Panc1 (cell line): ENCODE data around the gene AURKB.

Experiments used
- CTCF ChIP-seq: fragments of 450-650 bp; IDR thresholded peaks from 2 replicates; pipeline ENCODE4 v1.5.1; 2017; ENCODE audit warnings: mild to moderate bottlenecking
- POLR2AphosphoS5 ChIP-seq: IDR thresholded peaks from 2 replicates; pipeline ENCODE4 v1.6.1; 2012; ENCODE audit warnings: mild to moderate bottlenecking, low read depth, low read length, moderate library complexity
- REST ChIP-seq, 2 experiments: IDR thresholded peaks; 2 replicates each; pipeline ENCODE4 v1.6.1; 2011 to 2012; ENCODE audit warnings: low read depth in 2 of 2, control low read depth in 1 of 2, low read length in 1 of 2, mild to moderate bottlenecking in 1 of 2, moderate library complexity in 1 of 2; ENCODE audit not compliant: insufficient read depth in 1 of 2

GRCh38 chr17:8243827-8244226 is 33.5 kb upstream of the AURKB start:
- no peak for TF ChIP-seq CTCF
- TF ChIP-seq POLR2AphosphoS5: no peak
- no peak for TF ChIP-seq REST (IDR thresholded peaks at IDR 0.05; ENCODE audit: insufficient read depth in 1 of 2, low read depth in 2 of 2, low read length in 1 of 2)
